OCI-LY7 (cell line): ENCODE data around the gene FAM120C. TPM values are rescaled to one million over a fixed set of nuclear protein-coding genes. Genes with fewer than 3 reads are reported as not detected.

Experiments
- BruUV-seq: library from RNA; stranded (reverse); fragments of 400-500 nt; replicated peaks from 2 replicates; lab custom pipeline; 2021; lab: Mats Ljungman, UMichigan
- CTCF ChIA-PET: fragments of 300-600 bp; sonication (Branson Sonifier 250); formaldehyde crosslinking; loops from one replicate; lab custom pipeline; 2022; ENCODE audit warnings: antibody characterized with exemption; ENCODE audit not compliant: unreplicated experiment; lab: Charles Lee
- POLR2A ChIA-PET: fragments of 300-600 bp; sonication (Branson Sonifier 250); formaldehyde crosslinking; loops from one replicate; lab custom pipeline; 2022; ENCODE audit warnings: antibody characterized with exemption; lab: Charles Lee
- DNase-seq: peaks from one replicate; pipeline ENCODE4 v3.0.0-alpha.2; 2015; ENCODE audit warnings: low spot score
- H2AFZ ChIP-seq: fragments of 200-600 bp; sonication (generic), shearing (Covaris generic); 2 replicates; pipeline ENCODE4 v1.6.1; 2014; ENCODE audit warnings: mild to moderate bottlenecking, antibody characterized with exemption, low read length, moderate library complexity
- H3K27ac ChIP-seq: fragments of 200-600 bp; sonication (generic); 2 replicates; pipeline ENCODE4 v1.5.1; 2014; ENCODE audit warnings: mixed run types, low read depth, mild to moderate bottlenecking, moderate library complexity, low read length, inconsistent platforms; ENCODE audit not compliant: poor library complexity, severe bottlenecking
- H3K36me3 ChIP-seq: fragments of 200-600 bp; sonication (generic); 2 replicates; pipeline ENCODE4 v1.6.1; 2014; ENCODE audit warnings: mild to moderate bottlenecking, antibody characterized with exemption, low read length, moderate library complexity, mixed read lengths; ENCODE audit not compliant: insufficient read depth
- H3K4me1 ChIP-seq: fragments of 200-600 bp; sonication (generic); 2 replicates; pipeline ENCODE4 v1.5.1; 2014; ENCODE audit warnings: mild to moderate bottlenecking, low read length; ENCODE audit not compliant: insufficient read depth, poor library complexity, severe bottlenecking
- H3K4me2 ChIP-seq: fragments of 200-600 bp; sonication (generic); 2 replicates; pipeline ENCODE4 v1.6.1; 2014; ENCODE audit warnings: mild to moderate bottlenecking, low read length
- H3K4me3 ChIP-seq: fragments of 200-600 bp; sonication (generic); 2 replicates; pipeline ENCODE4 v1.5.1; 2014; ENCODE audit warnings: mild to moderate bottlenecking, low read depth, low read length; ENCODE audit not compliant: poor library complexity, severe bottlenecking
- H3K79me2 ChIP-seq: fragments of 200-600 bp; sonication (generic); 2 replicates; pipeline ENCODE4 v1.6.1; 2016; ENCODE audit warnings: low read depth, mild to moderate bottlenecking, low read length, moderate library complexity, mixed read lengths; ENCODE audit not compliant: insufficient read depth
- H3K9me2 ChIP-seq: fragments of 200-600 bp; sonication (generic); 2 replicates; pipeline ENCODE4 v1.6.1; 2016; ENCODE audit warnings: mild to moderate bottlenecking, low read length, mixed read lengths; ENCODE audit not compliant: insufficient read depth
- H3K9me3 ChIP-seq: fragments of 200-600 bp; sonication (generic); 2 replicates; pipeline ENCODE4 v1.6.1; 2014; ENCODE audit warnings: mild to moderate bottlenecking, mixed run types, low read length, mixed read lengths
- H4K20me1 ChIP-seq: fragments of 200-600 bp; sonication (generic); 2 replicates; pipeline ENCODE4 v1.6.1; 2014; ENCODE audit warnings: mild to moderate bottlenecking, antibody characterized with exemption, low read length, moderate library complexity, mixed read lengths; ENCODE audit not compliant: insufficient read depth
- CTCF ChIP-seq: fragments of 200-600 bp; sonication (generic); conservative IDR thresholded peaks from 2 replicates; pipeline ENCODE4 v1.5.1; 2014; ENCODE audit warnings: mild to moderate bottlenecking, antibody characterized with exemption, low read length, moderate library complexity, mixed read lengths
- EZH2phosphoT487 ChIP-seq: fragments of 200-600 bp; sonication (generic); IDR thresholded peaks from 2 replicates; pipeline ENCODE4 v1.6.1; 2018; ENCODE audit warnings: low read depth, borderline replicate concordance, mild to moderate bottlenecking, mixed run types, antibody characterized with exemption, low read length, moderate library complexity, mixed read lengths
- intact Hi-C: fragments of 100-400 bp; cut with micrococcal nuclease; formaldehyde crosslinking; loops from one replicate; pipeline ENCODE4 v1.10.0; 2022; ENCODE audit not compliant: unreplicated experiment
- total RNA-seq, 2 experiments: library from RNA; depleted of rRNA in 1 of 2; stranded (reverse); fragments of >200 nt in 1 of 2; shearing (Covaris generic) in 1 of 2; gene quantifications; 2 replicates each; pipeline ENCODE4 v1.2.3, GENCODE V29; 2014 to 2022

Gene FAM120C
- total RNA-seq, 2 experiments from 2014 or later = 21.4 to 22.2 TPM

- intact Hi-C loops = no loop called here
- CTCF ChIA-PET = no interaction called here
- BruUV-seq = no TSS peak
- H3K79me2 ChIP-seq = no peaks in the 10 kb centered on the region
- H3K4me1 ChIP-seq = no peaks in the 10 kb centered on the region
- H3K27ac ChIP-seq = no peak overlapping the region
- no peak overlapping the region for H3K4me2 ChIP-seq
- no peaks in the 10 kb centered on the region for H3K9me2 ChIP-seq
- no peak for TF ChIP-seq CTCF
- TF ChIP-seq EZH2phosphoT487 = no peak
- no peaks in the 10 kb centered on the region for H3K9me3 ChIP-seq
- no peaks in the 10 kb centered on the region for H4K20me1 ChIP-seq
- no peak overlapping the region for H3K4me3 ChIP-seq
- H3K36me3 ChIP-seq = no peaks in the 10 kb centered on the region; the same call in 1 of the 2 replicates
- POLR2A ChIA-PET = interaction anchor here (0.6 to 0.9 kb wide), 2 partner anchors 16 to 18 kb away, joined by 3 read pairs; no protein-coding TSS in a partner anchor
- no peak for DNase-seq
- no peak overlapping the region for H2AFZ ChIP-seq
Observed at GRCh38 chrX:54076903-54077302, 106.2 kb downstream of the FAM120C start.

GRCh38 chrX:54074826-54075225 is 108.2 kb downstream of the FAM120C start:
- no TSS peak for BruUV-seq
- ChIA-PET CTCF (no interaction called here), POLR2A (no interaction called here)
- H3K9me3 ChIP-seq = no peaks in the 10 kb centered on the region
- no peaks in the 10 kb centered on the region for H3K9me2 ChIP-seq
- H3K4me2 ChIP-seq = no peak overlapping the region
- H2AFZ ChIP-seq = no peak overlapping the region
- H3K4me3 ChIP-seq = no peak overlapping the region
- H3K79me2 ChIP-seq = no peaks in the 10 kb centered on the region
- H3K4me1 ChIP-seq = no peaks in the 10 kb centered on the region
- no peak overlapping the region for H3K27ac ChIP-seq
- H3K36me3 ChIP-seq = no peaks in the 10 kb centered on the region; the same call in 1 of the 2 replicates
- DNase-seq = no peak
- intact Hi-C loops = no loop called here
- no peak for TF ChIP-seq CTCF
- no peak for TF ChIP-seq EZH2phosphoT487
- no peaks in the 10 kb centered on the region for H4K20me1 ChIP-seq

- Histone ChIP-seq H4K20me1 (no peaks in the 10 kb centered on the region), H3K36me3 (no peaks in the 10 kb centered on the region), H3K9me3 (no peaks in the 10 kb centered on the region), H3K4me3 (no peak overlapping the region), H3K4me2 (no peak overlapping the region), H3K27ac (no peak overlapping the region), H3K79me2 (no peaks in the 10 kb centered on the region), H2AFZ (no peak overlapping the region), H3K9me2 (no peaks in the 10 kb centered on the region), H3K4me1 (no peaks in the 10 kb centered on the region)
- CTCF ChIA-PET = no interaction called here
- no TSS peak for BruUV-seq
- POLR2A ChIA-PET = no interaction called here
- no peak for DNase-seq
- TF ChIP-seq CTCF = no peak
- TF ChIP-seq EZH2phosphoT487 = no peak
- intact Hi-C loops = no loop called here
Observed at GRCh38 chrX:54067766-54068165, 115.3 kb downstream of the FAM120C start.
